K562 (cell line): ENCODE results near the gene GOLIM4. TPM values are rescaled to one million over a fixed set of nuclear protein-coding genes. Genes with fewer than 3 reads are reported as not detected.

Experiments
- ATAC-seq: fragments of 200-7000 bp; cut with Tn5 transposase; 3 replicates; pipeline ENCODE4 v1.9.1; 2020; ENCODE audit warnings: moderate library complexity
- BruUV-seq: library from RNA; stranded (reverse); fragments of 400-500 nt; replicated peaks from 2 replicates; lab custom pipeline; 2021; lab: Mats Ljungman, UMichigan
- CTCF ChIA-PET: fragments of 300-600 bp; formaldehyde crosslinking; extraction: SDS; loops from one replicate; lab custom pipeline; 2021; ENCODE audit warnings: low intra/inter-chr PET ratio; lab: Yijun Ruan, JAX
- POLR2A ChIA-PET: fragments of 300-600, 350-650 bp; sonication (Branson Sonifier 250); formaldehyde crosslinking; extraction: SDS; loops from one replicate; lab custom pipeline; 2021; ENCODE audit warnings: antibody characterized with exemption, inconsistent platforms; lab: Yijun Ruan, JAX
- DNase-seq, 4 experiments: peaks; one replicate each; pipeline versions ENCODE4 v3.0.0 to v3.0.0-alpha.2; 2011 to 2018; ENCODE audit warnings: low spot score in 3 of 4, mixed read lengths in 3 of 4; ENCODE audit errors: extremely low read depth in 1 of 4
- FAIRE-seq: peaks from 2 replicates; lab custom pipeline; 2011; peaks lifted over from hg19 to GRCh38; lab: Jason Lieb, UNC
- H2AFZ ChIP-seq: 2 replicates; pipeline ENCODE4 v1.6.0; 2011; ENCODE audit warnings: low read depth, low read length, control low read depth, inconsistent platforms
- H3K27ac ChIP-seq: fragments of 200-600 bp; 3 replicates; pipeline ENCODE4 v1.8.0; 2011; ENCODE audit warnings: low read depth, mild to moderate bottlenecking, control low read depth, inconsistent platforms, low read length, moderate library complexity, mixed read lengths; ENCODE audit errors: extremely low read depth
- H3K27me3 ChIP-seq, 2 experiments: fragments of 300-600 bp in 1 of 2; 2 replicates in 1 of 2; 3 replicates in 1 of 2; pipeline versions ENCODE4 v1.6.0 to v1.8.0; 2011; ENCODE audit warnings: inconsistent platforms in 2 of 2, low read length in 2 of 2, mild to moderate bottlenecking in 1 of 2, mixed read lengths in 1 of 2, moderate library complexity in 1 of 2; ENCODE audit not compliant: control insufficient read depth in 2 of 2, insufficient read depth in 2 of 2
- H3K36me3 ChIP-seq: fragments of 300-600 bp; 3 replicates; pipeline ENCODE4 v1.8.0; 2011; ENCODE audit warnings: mild to moderate bottlenecking, low read length, inconsistent platforms; ENCODE audit not compliant: control insufficient read depth, insufficient read depth
- H3K4me1 ChIP-seq, 2 experiments: fragments of 200-600 bp in 1 of 2; replicated peaks in 1 of 2; 2 replicates in 1 of 2; 3 replicates in 1 of 2; pipeline versions ENCODE4 v1.5.1 to v1.8.0; 2011; ENCODE audit warnings: inconsistent platforms in 2 of 2, low read length in 2 of 2, mild to moderate bottlenecking in 1 of 2, mixed read lengths in 1 of 2, moderate library complexity in 1 of 2; ENCODE audit not compliant: control insufficient read depth in 2 of 2, insufficient read depth in 2 of 2
- H3K4me2 ChIP-seq: 2 replicates; pipeline ENCODE4 v1.6.1; 2011; ENCODE audit warnings: low read length, control low read depth, inconsistent platforms, mixed read lengths; ENCODE audit not compliant: insufficient read depth
- H3K4me3 ChIP-seq: fragments of 200-600 bp; sonication (generic), shearing (Covaris generic); 2 replicates; pipeline ENCODE4 v1.5.1; 2016; ENCODE audit warnings: control low read depth, inconsistent platforms
- H3K79me2 ChIP-seq: fragments of 200-600 bp; 3 replicates; pipeline ENCODE4 v1.8.0; 2011; ENCODE audit warnings: low read length, inconsistent platforms; ENCODE audit not compliant: control insufficient read depth, insufficient read depth
- H3K9ac ChIP-seq, 2 experiments: 2 replicates each; pipeline versions ENCODE4 v1.6.0 to v1.6.1; 2011; ENCODE audit warnings: low read depth in 2 of 2, low read length in 2 of 2, control low read depth in 1 of 2, inconsistent platforms in 1 of 2, mild to moderate bottlenecking in 1 of 2, mixed read lengths in 1 of 2; ENCODE audit not compliant: insufficient read depth in 1 of 2
- H3K9me1 ChIP-seq: one replicate; pipeline ENCODE4 v1.6.0; 2011; ENCODE audit warnings: inconsistent platforms, mild to moderate bottlenecking, low read length, moderate library complexity; ENCODE audit not compliant: control insufficient read depth, insufficient read depth
- H3K9me3 ChIP-seq: replicated peaks from 2 replicates; pipeline ENCODE4 v1.5.1; 2011; ENCODE audit warnings: low read depth, low read length, inconsistent platforms; ENCODE audit not compliant: control insufficient read depth, insufficient read depth
- H4K20me1 ChIP-seq: replicated peaks from 2 replicates; pipeline ENCODE4 v1.6.1; 2011; ENCODE audit warnings: low read length, inconsistent platforms, mixed read lengths; ENCODE audit not compliant: control insufficient read depth, insufficient read depth
- BCLAF1 ChIP-seq, 2 experiments: fragments of 450-650 bp in 1 of 2; IDR thresholded peaks; 2 replicates each; pipeline ENCODE4 v1.6.1; 2011 to 2017; ENCODE audit warnings: low read depth in 2 of 2, antibody characterized with exemption in 1 of 2, borderline replicate concordance in 1 of 2, low read length in 1 of 2, mild to moderate bottlenecking in 1 of 2, mixed read lengths in 1 of 2; ENCODE audit not compliant: control insufficient read depth in 1 of 2
- CHCHD3 ChIP-seq: fragments of 250-450 bp; sonication (Bioruptor Pico); IDR thresholded peaks from 2 replicates; pipeline ENCODE4 v2.1.2; 2022; ENCODE audit warnings: mild to moderate bottlenecking
- FOXA3 ChIP-seq, 2 experiments: fragments of 450-650 bp in 1 of 2; sonication (generic) in 1 of 2; formaldehyde crosslinking; IDR thresholded peaks in 1 of 2; conservative IDR thresholded peaks in 1 of 2; 2 replicates each; pipeline versions ENCODE4 v1.4.0 to v1.8.0; 2020 to 2022; ENCODE audit warnings: mild to moderate bottlenecking in 2 of 2, missing genetic modification reagents in 1 of 2
- FOXK2 ChIP-seq, 2 experiments: fragments of 450-650 bp; IDR thresholded peaks in 1 of 2; conservative IDR thresholded peaks in 1 of 2; 2 replicates each; pipeline ENCODE4 v1.6.1; 2016; ENCODE audit warnings: low read depth in 2 of 2, mild to moderate bottlenecking in 1 of 2
- HDAC6 ChIP-seq: IDR thresholded peaks from 2 replicates; pipeline ENCODE4 v1.6.1; 2012; ENCODE audit warnings: low read depth, mild to moderate bottlenecking, control low read depth, inconsistent platforms, low read length, moderate library complexity
- HSF4 ChIP-seq: fragments of 250-450 bp; sonication (Bioruptor Pico); IDR thresholded peaks from 2 replicates; pipeline ENCODE4 v2.1.2; 2022; ENCODE audit warnings: mild to moderate bottlenecking, moderate library complexity, borderline replicate concordance
- MEF2A ChIP-seq: IDR thresholded peaks from 2 replicates; pipeline ENCODE4 v1.6.1; 2011; ENCODE audit warnings: low read depth, mild to moderate bottlenecking, low read length, moderate library complexity; ENCODE audit not compliant: control insufficient read depth
- NEUROD1 ChIP-seq: fragments of 150-350 bp; IDR thresholded peaks from 2 replicates; pipeline ENCODE4 v1.6.1; 2014; ENCODE audit warnings: borderline replicate concordance, low read length, low read depth; ENCODE audit not compliant: partially characterized antibody
- RCOR1 ChIP-seq, 2 experiments: IDR thresholded peaks; 2 replicates each; pipeline ENCODE4 v1.6.1; 2012; ENCODE audit warnings: low read depth in 2 of 2, low read length in 2 of 2, borderline replicate concordance in 1 of 2, improper control_type of control experiment in 1 of 2
- SRF ChIP-seq, 2 experiments: fragments of 250-450, 450-650 bp in 1 of 2; sonication (Bioruptor Pico) in 1 of 2; sonication (generic) in 1 of 2; formaldehyde crosslinking; IDR thresholded peaks; 2 replicates each; pipeline versions ENCODE4 v1.5.0 to v1.5.1; 2020 to 2022; ENCODE audit warnings: mild to moderate bottlenecking in 1 of 2, missing genetic modification reagents in 1 of 2
- TRIM24 ChIP-seq, 2 experiments: fragments of 450-650 bp; IDR thresholded peaks; 2 replicates each; pipeline ENCODE4 v1.6.1; 2016
- ZNF133 ChIP-seq: fragments of 250-450 bp; sonication (Bioruptor Pico); IDR thresholded peaks from 2 replicates; pipeline ENCODE4 v1.4.0; 2020; ENCODE audit warnings: mild to moderate bottlenecking
- WGBS: fragments of 100-300 bp; shearing (Covaris generic); methylation state at CpG from one replicate; pipeline ENCODE4 v1.1.6; 2016; ENCODE audit warnings: low coverage, mixed read lengths; ENCODE audit not compliant: insufficient coverage; ENCODE audit errors: missing lambda C conversion rate; 5-methylcytosine and 5-hydroxymethylcytosine counted together
- in situ Hi-C: fragments of 300-500 bp; cut with MboI; formaldehyde crosslinking; loops from 4 replicates; pipeline ENCODE4 v1.15.0; 2018; ENCODE audit warnings: inconsistent platforms, mixed read lengths
- intact Hi-C: fragments of 100-400 bp; cut with micrococcal nuclease; formaldehyde crosslinking; loops from 2 replicates; pipeline ENCODE4 v1.14.2; 2022
- polyA plus RNA-seq, 8 experiments: library from polyadenylated mRNA; depleted of rRNA in 4 of 8; stranded (reverse) in 5 of 8; unstranded in 3 of 8; fragments of >200 nt; fragmentation: Nextera tagmentation in 2 of 8; fragmentation: Illumina TruSeq in 1 of 8; extraction: Ambion mirVana in 2 of 8; extraction: Trizol in 1 of 8; gene quantifications; 2 replicates each; pipeline versions ENCODE4 v1.2.1 to v1.2.3, GENCODE V29; 2011 to 2014; ENCODE audit warnings: inconsistent platforms in 1 of 8, missing spikeins in 1 of 8
- total RNA-seq, 7 experiments: library from RNA; depleted of rRNA in 6 of 7; stranded (reverse); fragments of >200 nt in 6 of 7; fragmentation: Illumina TruSeq in 2 of 7; extraction: Trizol in 2 of 7; gene quantifications; 2 replicates each; pipeline versions ENCODE4 v1.2.1 to v1.2.3, GENCODE V29; 2011 to 2021; ENCODE audit warnings: low replicate concordance in 1 of 7
- TF ChIP-seq, protein P1 (sequence below): sonication (generic); formaldehyde crosslinking; IDR thresholded peaks from 2 replicates; pipeline ENCODE4 v1.8.0; 2022; ENCODE audit warnings: mild to moderate bottlenecking, missing genetic modification reagents

The GOLIM4 gene
- total and polyA plus RNA-seq, 9 of the 15 experiments (the other 6 are each of a cell fraction or from before 2014, with no cell fraction given), result 9.3 to 39.4 (median 31.0) TPM

DNA sequence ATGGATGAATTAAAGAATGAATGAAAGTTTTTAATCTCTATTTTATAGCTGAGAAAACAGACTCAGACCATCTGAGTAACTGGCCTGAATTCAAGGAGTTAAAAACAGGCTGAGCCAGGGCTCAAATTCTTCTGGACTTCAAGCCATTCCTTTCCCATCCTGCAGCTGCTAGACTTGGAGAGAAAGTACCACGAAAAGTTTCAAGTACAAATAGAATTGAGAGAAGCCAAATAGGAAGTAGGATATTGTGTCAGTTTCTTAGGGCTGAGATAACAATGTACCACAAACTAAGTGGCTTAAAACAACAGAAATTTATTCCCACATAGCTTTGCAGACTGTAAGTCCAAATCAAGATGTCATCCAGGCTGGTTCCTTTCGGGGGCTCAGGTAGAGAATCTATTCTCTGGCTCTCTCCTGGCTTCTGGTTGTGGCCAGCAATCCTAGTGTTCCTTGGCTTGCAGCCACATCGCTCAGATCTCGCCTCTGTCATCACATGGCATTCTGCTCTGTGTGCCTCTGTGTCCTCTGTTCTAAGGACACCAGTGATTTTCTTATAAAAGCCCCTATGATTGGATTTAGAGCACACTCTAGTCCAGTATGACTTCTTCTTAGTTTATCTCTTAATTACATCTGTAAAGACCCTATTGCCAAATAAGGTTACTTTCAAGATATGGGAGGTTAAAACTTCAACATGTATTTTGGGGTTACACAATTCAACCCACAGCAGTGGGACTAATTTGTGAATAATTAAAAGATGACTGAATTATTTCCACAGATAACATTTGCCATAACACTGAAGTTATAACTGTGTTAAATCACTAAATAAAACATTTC lies 25.7 kb upstream of the GOLIM4 start (continued):
- TF ChIP-seq SRF (CRISPR knock-in tag; IDR thresholded peaks at IDR 0.05), result peak in 1 of 2 experiments; percentile 58; a peak in 1 of 4 replicates

DNA sequence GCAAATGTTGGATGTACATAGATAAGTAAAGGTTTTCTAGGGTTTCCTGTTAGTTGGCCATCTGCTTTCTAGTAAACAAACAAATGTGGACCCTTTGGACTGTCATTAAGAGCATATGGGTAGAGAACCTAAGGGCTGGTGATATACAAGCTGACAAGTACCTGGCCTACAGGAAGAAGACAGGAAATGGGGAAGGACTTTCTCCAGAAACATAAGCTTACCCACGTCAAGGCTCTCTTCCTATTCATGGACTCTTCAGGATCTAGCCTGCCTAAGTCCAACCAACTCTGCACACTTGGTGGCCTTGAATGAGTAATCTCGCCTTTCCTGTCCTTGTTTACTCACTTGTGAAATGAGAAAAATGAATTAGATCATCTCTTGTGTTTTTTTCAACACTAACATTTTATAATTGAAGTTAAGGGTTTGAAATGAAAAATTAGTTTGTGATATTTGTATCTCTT lies 22.2 kb upstream of the GOLIM4 start:
- ATAC-seq (peak; percentile 43), FAIRE-seq (peak; percentile 61), DNase-seq (peak in 3 of 4 experiments; percentile 10 to 60 (median 20))
- Histone ChIP-seq H3K9me1 (no peaks in the 10 kb centered on the region), H3K79me2 (no peaks in the 10 kb centered on the region), H3K27me3 (no peaks in the 10 kb centered on the region), H4K20me1 (no peaks in the 10 kb centered on the region), H3K27ac (peak overlapping the region; percentile 73), H2AFZ (peak overlapping the region; percentile 82), H3K4me2 (peak overlapping the region; percentile 32), H3K9ac (peak overlapping the region in 1 of 2 experiments; percentile 4; a peak in 1 of 4 replicates), H3K36me3 (no peaks in the 10 kb centered on the region; the same call in 2 of the 3 replicates), H3K9me3 (no peaks in the 10 kb centered on the region), H3K4me3 (no peak overlapping the region), H3K4me1 (peaks cover 0 to 34% of the 10 kb centered on the region in 2 experiments; a peak in 3 of 5 replicates)
- 24% methylated on average over 2 of the region's 2 CpGs for WGBS
- POLR2A ChIA-PET, result interaction anchor here (1.2 kb wide), 2 partner anchors 15 to 43 kb away, joined by 3 to 5 read pairs; no protein-coding TSS in a partner anchor
- intact Hi-C loops, result loop anchor here (2.0 kb wide), 1 partner anchor 47 kb away; no protein-coding TSS in a partner anchor
- CTCF ChIA-PET, result no interaction called here
- in situ Hi-C loops, result no loop called here
- BruUV-seq, result no TSS peak
- TF ChIP-seq HDAC6, result no peak
- TF ChIP-seq CHCHD3, result no peak
- no peak for TF ChIP-seq BCLAF1 (IDR thresholded peaks at IDR 0.05; ENCODE audit: borderline replicate concordance in 1 of 2, control insufficient read depth in 1 of 2, low read depth in 2 of 2, low read length in 1 of 2)
- no peak for TF ChIP-seq RCOR1 (IDR thresholded peaks at IDR 0.05; ENCODE audit: borderline replicate concordance in 1 of 2, low read depth in 2 of 2, low read length in 2 of 2)
- no peak for TF ChIP-seq HSF4 (CRISPR knock-in tag)
- no peak for TF ChIP-seq FOXK2 (conservative IDR thresholded peaks at IDR 0.05 in 1 of 2, IDR thresholded peaks at IDR 0.05 in 1 of 2; ENCODE audit: low read depth in 2 of 2)
- TF ChIP-seq, protein P1, sequence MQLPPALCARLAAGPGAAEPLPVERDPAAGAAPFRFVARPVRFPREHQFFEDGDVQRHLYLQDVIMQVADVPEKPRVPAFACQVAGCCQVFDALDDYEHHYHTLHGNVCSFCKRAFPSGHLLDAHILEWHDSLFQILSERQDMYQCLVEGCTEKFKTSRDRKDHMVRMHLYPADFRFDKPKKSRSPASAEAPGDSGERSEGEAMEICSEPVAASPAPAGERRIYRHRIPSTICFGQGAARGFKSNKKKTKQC (CRISPR knock-in tag), result no peak
- no peak for TF ChIP-seq NEUROD1
- TF ChIP-seq ZNF133 (CRISPR knock-in tag), result no peak
- TF ChIP-seq TRIM24 (IDR thresholded peaks at IDR 0.05), result no peak
- no peak for TF ChIP-seq MEF2A
- TF ChIP-seq FOXA3 (CRISPR knock-in tag; conservative IDR thresholded peaks at IDR 0.05 in 1 of 2, IDR thresholded peaks at IDR 0.05 in 1 of 2), result peak; percentile 68 to 86; a peak in 3 of 4 replicates
